Lung (tissue), 12 donors: ENCODE data around the gene EME2. TPM values are rescaled to one million over a fixed set of nuclear protein-coding genes. Genes with fewer than 3 reads are reported as not detected.

ENCODE experiments used
- ATAC-seq: fragments of 200-7000 bp; cut with Tn5 transposase; one replicate; pipeline ENCODE4 v1.9.1; 2020; ENCODE audit warnings: moderate number of reproducible peaks; ENCODE audit not compliant: insufficient read depth, low FRiP score
- DNase-seq, 3 donors: peaks; one replicate each; pipeline ENCODE4 v3.0.0-alpha.2; 2013 to 2017
- H3K27ac ChIP-seq, 2 donors: one replicate each; pipeline ENCODE4 v1.5.1; 2013; ENCODE audit warnings: mild to moderate bottlenecking in 2 of 2, moderate library complexity in 2 of 2, control low read depth in 1 of 2, inconsistent platforms in 1 of 2, low read depth in 1 of 2, low read length in 1 of 2
- H3K27me3 ChIP-seq, 3 donors: one replicate each; pipeline ENCODE4 v1.5.1; 2013; ENCODE audit warnings: low read length in 2 of 3; ENCODE audit not compliant: control insufficient read depth in 3 of 3, insufficient read depth in 3 of 3
- H3K36me3 ChIP-seq, 4 donors: one replicate each; pipeline ENCODE4 v1.5.1; 2013; ENCODE audit warnings: low read length in 4 of 4, mild to moderate bottlenecking in 1 of 4, moderate library complexity in 1 of 4; ENCODE audit not compliant: control insufficient read depth in 4 of 4, insufficient read depth in 4 of 4
- H3K4me1 ChIP-seq, 5 donors: one replicate each; pipeline ENCODE4 v1.5.1; 2013; ENCODE audit warnings: low read length in 5 of 5, mild to moderate bottlenecking in 2 of 5, moderate library complexity in 1 of 5; ENCODE audit not compliant: control insufficient read depth in 5 of 5, insufficient read depth in 5 of 5
- H3K4me3 ChIP-seq: one replicate; pipeline ENCODE4 v1.5.1; 2013; ENCODE audit warnings: mild to moderate bottlenecking, control low read depth, moderate library complexity
- H3K9ac ChIP-seq, 2 donors: one replicate each; pipeline ENCODE4 v1.5.1; 2013; ENCODE audit warnings: low read length in 2 of 2, control low read depth in 1 of 2; ENCODE audit not compliant: insufficient read depth in 1 of 2
- H3K9me3 ChIP-seq, 4 donors: one replicate each; pipeline ENCODE4 v1.5.1; 2013; ENCODE audit warnings: low read length in 3 of 4, mild to moderate bottlenecking in 1 of 4, moderate library complexity in 1 of 4; ENCODE audit not compliant: control insufficient read depth in 4 of 4, insufficient read depth in 3 of 4
- WGBS, 2 donors: extraction: QIAGEN DNeasy Blood & Tissue Kit; methylation state at CpG; one replicate each; pipeline ENCODE4 v1.1.7; 2013; 5-methylcytosine and 5-hydroxymethylcytosine counted together
- polyA plus RNA-seq, 2 donors: library from polyadenylated mRNA; stranded (reverse); fragments of 200-250 nt; gene quantifications; one replicate each; pipeline ENCODE4 v1.2.1, GENCODE V29; 2013
- total RNA-seq, 2 donors: library from RNA; depleted of rRNA in 1 of 2; stranded (reverse); fragments of >200 nt in 1 of 2; gene quantifications; one replicate each; pipeline ENCODE4 v1.2.1, GENCODE V29; 2014 to 2021
- TF ChIP-seq, protein P1 (sequence below): IDR thresholded peaks from 2 replicates; pipeline ENCODE4 v1.5.1; 2012; ENCODE audit warnings: mild to moderate bottlenecking; ENCODE audit errors: control extremely low read depth, extremely low read depth
- donor health status: control.
- donor health status: control.
- donor health status: Bipolar disorder and iron deficiency.
- donor health status: healthy.
- donor health status: DM: yes; HTN: yes; CAD: no.

The EME2 gene
- total and polyA plus RNA-seq, 4 donors = 8.6 to 30.2 (median 9.8) TPM

DNA sequence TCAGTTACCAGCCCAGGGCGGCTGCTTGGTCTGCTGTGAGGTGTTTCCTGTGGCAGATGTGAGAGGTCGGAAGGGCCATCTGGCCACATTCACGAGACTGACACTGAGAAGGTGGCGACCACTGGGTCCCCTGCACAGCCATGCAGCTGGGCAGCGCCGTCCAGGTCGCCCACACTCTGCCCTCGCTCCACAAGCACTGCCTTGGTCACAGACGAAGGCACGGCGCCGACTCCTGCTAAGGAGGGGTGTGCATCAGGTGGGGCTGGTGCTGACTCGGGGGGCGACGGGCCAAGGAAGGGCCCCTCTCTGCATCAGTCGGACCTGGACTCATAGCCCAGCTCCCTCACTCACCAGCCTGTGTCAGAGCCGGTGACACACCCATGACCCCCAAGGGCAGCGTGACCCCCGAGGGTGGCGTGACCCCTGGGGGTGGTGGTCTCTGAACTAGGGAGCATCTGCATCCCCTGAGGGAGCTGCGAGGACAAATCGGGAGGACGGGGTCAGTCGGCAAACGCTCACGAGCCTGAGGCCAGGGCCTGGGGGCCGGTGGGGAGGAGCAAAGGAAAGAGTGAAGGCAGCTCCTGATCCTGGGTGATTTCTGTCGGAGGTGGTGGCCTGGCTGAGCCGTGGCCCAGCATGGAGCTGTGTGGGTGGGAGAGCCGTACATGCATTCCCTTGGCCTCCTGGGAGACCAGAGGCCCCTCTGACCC, 31.7 kb upstream of the EME2 start:
- WGBS, 2 donors = 95 to 98% methylated on average over 30 of the region's 30 CpGs
- TF ChIP-seq, protein P1, sequence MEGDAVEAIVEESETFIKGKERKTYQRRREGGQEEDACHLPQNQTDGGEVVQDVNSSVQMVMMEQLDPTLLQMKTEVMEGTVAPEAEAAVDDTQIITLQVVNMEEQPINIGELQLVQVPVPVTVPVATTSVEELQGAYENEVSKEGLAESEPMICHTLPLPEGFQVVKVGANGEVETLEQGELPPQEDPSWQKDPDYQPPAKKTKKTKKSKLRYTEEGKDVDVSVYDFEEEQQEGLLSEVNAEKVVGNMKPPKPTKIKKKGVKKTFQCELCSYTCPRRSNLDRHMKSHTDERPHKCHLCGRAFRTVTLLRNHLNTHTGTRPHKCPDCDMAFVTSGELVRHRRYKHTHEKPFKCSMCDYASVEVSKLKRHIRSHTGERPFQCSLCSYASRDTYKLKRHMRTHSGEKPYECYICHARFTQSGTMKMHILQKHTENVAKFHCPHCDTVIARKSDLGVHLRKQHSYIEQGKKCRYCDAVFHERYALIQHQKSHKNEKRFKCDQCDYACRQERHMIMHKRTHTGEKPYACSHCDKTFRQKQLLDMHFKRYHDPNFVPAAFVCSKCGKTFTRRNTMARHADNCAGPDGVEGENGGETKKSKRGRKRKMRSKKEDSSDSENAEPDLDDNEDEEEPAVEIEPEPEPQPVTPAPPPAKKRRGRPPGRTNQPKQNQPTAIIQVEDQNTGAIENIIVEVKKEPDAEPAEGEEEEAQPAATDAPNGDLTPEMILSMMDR = no peak
- Histone ChIP-seq H3K4me3 (no peak overlapping the region), H3K4me1 (no peaks in the 10 kb centered on the region), H3K36me3 (peaks cover 3 to 42% (median 13%) of the 10 kb centered on the region in 4 donors), H3K9me3 (peaks cover 0 to 3% (median 0%) of the 10 kb centered on the region in 4 donors), H3K9ac (no peak overlapping the region), H3K27ac (no peak overlapping the region), H3K27me3 (no peaks in the 10 kb centered on the region)
- ATAC-seq (no peak), DNase-seq (no peak)

DNA sequence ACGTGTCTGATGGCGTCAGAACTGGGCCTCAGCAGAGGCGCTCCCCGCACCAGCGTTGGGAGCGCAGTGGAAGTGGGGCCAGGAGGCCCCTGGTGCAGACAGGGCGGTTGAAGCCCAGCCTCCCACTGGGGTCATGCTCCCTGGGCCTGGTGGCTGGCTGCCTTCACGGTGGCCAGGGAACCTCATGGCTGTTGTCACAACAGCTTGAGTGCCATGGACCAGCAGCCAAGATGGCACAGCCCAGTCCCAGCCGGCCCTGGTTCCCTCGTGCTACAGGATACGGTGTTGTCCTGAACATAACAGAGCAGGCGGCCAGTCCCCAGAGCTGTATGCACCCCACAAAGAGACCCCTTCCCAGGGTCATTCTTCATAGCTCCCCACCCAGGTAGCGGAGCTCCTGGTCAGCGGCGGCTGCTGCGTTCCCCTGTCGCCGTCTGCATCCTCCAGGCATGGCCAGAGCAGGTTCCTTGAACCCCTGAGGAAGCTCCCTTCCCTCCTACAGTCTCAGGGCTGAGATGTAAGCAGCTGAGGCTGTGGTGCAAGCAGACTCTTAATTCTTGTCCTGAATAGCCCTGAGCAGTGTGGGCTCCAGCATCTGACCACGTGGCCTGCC, 31.0 kb upstream of the EME2 start:
- H3K4me1 ChIP-seq = no peaks in the 10 kb centered on the region
- no peak overlapping the region for H3K27ac ChIP-seq
- 96% methylated on average over 17 to 19 of the region's 19 CpGs for WGBS, 2 donors
- no peak overlapping the region for H3K4me3 ChIP-seq
- DNase-seq = no peak
- H3K27me3 ChIP-seq = no peaks in the 10 kb centered on the region
- TF ChIP-seq, protein P1 = no peak
- no peak overlapping the region for H3K9ac ChIP-seq
- no peak for ATAC-seq
- peaks cover 3 to 46% (median 12%) of the 10 kb centered on the region in 4 donors for H3K36me3 ChIP-seq
- H3K9me3 ChIP-seq = peaks cover 0 to 2% (median 0%) of the 10 kb centered on the region in 4 donors

DNA sequence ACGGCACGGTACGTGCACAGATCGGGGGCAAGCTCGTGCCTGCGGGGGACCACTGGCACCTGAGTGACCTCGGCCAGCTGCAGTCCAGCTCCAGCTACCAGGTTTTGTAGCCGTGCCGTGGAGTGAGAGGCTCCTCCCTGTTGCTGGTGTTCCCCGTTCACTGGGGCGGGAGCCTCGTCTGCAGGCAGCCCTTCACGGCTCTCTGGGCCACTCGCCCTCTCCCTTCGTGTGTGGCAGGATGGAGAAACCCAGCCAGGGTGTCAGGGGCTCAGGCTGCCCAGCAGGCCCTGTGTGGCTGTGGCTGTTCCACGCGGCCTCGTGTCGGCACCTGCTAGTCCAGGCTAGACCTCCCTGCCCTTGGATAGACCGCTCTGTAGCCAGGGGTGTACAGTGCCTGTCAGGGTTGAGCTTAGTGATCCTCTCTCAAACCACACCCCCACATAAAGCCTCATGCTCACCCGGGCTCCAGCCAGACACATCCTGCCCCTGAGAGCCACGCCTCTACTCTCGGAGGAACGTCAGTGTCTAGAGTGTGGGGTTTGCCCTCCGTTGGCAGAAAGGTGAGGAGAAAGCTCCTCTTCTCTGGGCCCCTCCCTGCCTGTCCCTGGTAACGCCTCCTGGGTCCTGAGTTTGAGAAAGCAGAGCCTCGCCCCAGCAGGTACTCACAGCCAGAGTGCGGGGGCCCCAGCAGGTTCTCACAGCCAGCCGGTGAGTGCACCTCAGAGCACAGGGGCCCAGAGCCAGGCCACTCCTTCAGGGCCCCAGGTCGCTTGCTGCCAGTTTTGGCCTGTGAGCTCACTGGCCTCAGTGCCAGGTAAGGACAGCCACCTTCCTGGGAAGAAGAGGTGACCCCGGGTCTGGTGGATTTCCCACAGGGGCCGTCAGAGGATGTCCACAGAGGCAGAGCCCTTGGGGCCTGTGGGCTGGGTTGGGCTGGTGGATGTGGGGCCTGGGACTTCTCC, 29.0 kb upstream of the EME2 start:
- H3K36me3 ChIP-seq = peaks cover 7 to 63% (median 12%) of the 10 kb centered on the region in 4 donors
- ATAC-seq (no peak), DNase-seq (no peak)
- no peak overlapping the region for H3K27ac ChIP-seq
- H3K4me3 ChIP-seq = no peak overlapping the region
- 92 to 93% methylated on average over 32 of the region's 32 CpGs for WGBS, 2 donors
- TF ChIP-seq, protein P1 = no peak
- no peak overlapping the region for H3K9ac ChIP-seq
- H3K27me3 ChIP-seq = no peaks in the 10 kb centered on the region
- H3K4me1 ChIP-seq = no peaks in the 10 kb centered on the region
- H3K9me3 ChIP-seq = no peaks in the 10 kb centered on the region
